ENCODE measurements around the gene TXLNA.

GRCh38 chr1:32195972-32196823 lies 16.7 kb downstream of the TXLNA start:
- no peak for TF ChIP-seq CTCF (IDR thresholded peaks at IDR 0.05)
- TF ChIP-seq POLR2A (IDR thresholded peaks at IDR 0.05), result no peak

All from esophagus squamous epithelium (tissue), 4 donors.